Measurements from ENCODE around the gene GALNT2.

The GALNT2 gene

GRCh38 chr1:230277201-230278025 lies 210.4 kb downstream of the GALNT2 start:
- DNase-seq (ENCODE audit: low read depth in 2 of 2), result no peak

GRCh38 chr1:230278376-230278775 lies 211.3 kb downstream of the GALNT2 start:
- no peak for DNase-seq (ENCODE audit: low read depth in 2 of 2)

GRCh38 chr1:230278871-230279582 lies 212.0 kb downstream of the GALNT2 start:
- DNase-seq (ENCODE audit: low read depth in 2 of 2), result no peak

GRCh38 chr1:230279583-230279945 lies 212.5 kb downstream of the GALNT2 start:
- no peak for DNase-seq (ENCODE audit: low read depth in 2 of 2)

- no peak for DNase-seq (ENCODE audit: low read depth in 2 of 2)
Observed at GRCh38 chr1:230280054-230280795, 213.2 kb downstream of the GALNT2 start.

- no peak for DNase-seq (ENCODE audit: low read depth in 2 of 2)
Observed at GRCh38 chr1:230280906-230281413, 213.9 kb downstream of the GALNT2 start.

GRCh38 chr1:230281556-230281955 lies 214.5 kb downstream of the GALNT2 start:
- no peak for DNase-seq (ENCODE audit: low read depth in 2 of 2)

- DNase-seq (ENCODE audit: low read depth in 2 of 2), result no peak
Observed at GRCh38 chr1:230282157-230282556, 215.1 kb downstream of the GALNT2 start.

- no peak for DNase-seq (ENCODE audit: low read depth in 2 of 2)
Observed at GRCh38 chr1:230283678-230284077, 216.6 kb downstream of the GALNT2 start.

GRCh38 chr1:230284891-230285290 lies 217.9 kb downstream of the GALNT2 start:
- DNase-seq (ENCODE audit: low read depth in 2 of 2), result no peak

- DNase-seq (ENCODE audit: low read depth in 2 of 2), result no peak
Observed at GRCh38 chr1:230285351-230285750, 218.3 kb downstream of the GALNT2 start.

- DNase-seq (ENCODE audit: low read depth in 2 of 2), result no peak
Observed at GRCh38 chr1:230286166-230286889, 219.3 kb downstream of the GALNT2 start.

GRCh38 chr1:230286890-230287269 lies 219.8 kb downstream of the GALNT2 start:
- no peak for DNase-seq (ENCODE audit: low read depth in 2 of 2)

- DNase-seq (ENCODE audit: low read depth in 2 of 2), result no peak
Observed at GRCh38 chr1:230287674-230288315, 220.8 kb downstream of the GALNT2 start.

GRCh38 chr1:230288641-230289349 lies 221.8 kb downstream of the GALNT2 start:
- no peak for DNase-seq (ENCODE audit: low read depth in 2 of 2)

GRCh38 chr1:230289350-230289644 lies 222.3 kb downstream of the GALNT2 start:
- no peak for DNase-seq (ENCODE audit: low read depth in 2 of 2)

GRCh38 chr1:230291731-230292620 lies 224.9 kb downstream of the GALNT2 start:
- DNase-seq (ENCODE audit: low read depth in 2 of 2), result no peak

GRCh38 chr1:230292689-230293389 lies 225.8 kb downstream of the GALNT2 start:
- no peak for DNase-seq (ENCODE audit: low read depth in 2 of 2)

- no peak for DNase-seq (ENCODE audit: low read depth in 2 of 2)
Observed at GRCh38 chr1:230293390-230293700, 226.3 kb downstream of the GALNT2 start.
